ENCODE measurements around the gene MYO5C. TPM values are rescaled to one million over a fixed set of nuclear protein-coding genes. Genes with fewer than 3 reads are reported as not detected.
A peak's percentile ranks its signal among the peaks of the same experiment; 100 is the strongest.

MYO5C gene
- total RNA-seq, 1 donor from 2014 or later, result 23.0 TPM

- no peak for TF ChIP-seq CTCF (IDR thresholded peaks at IDR 0.05; ENCODE audit: unreplicated experiment)
- Mint-ChIP-seq H3K9me3 (no peaks in the 10 kb centered on the region), H3K27ac (no peak overlapping the region), H3K27me3 (ENCODE audit: low read depth) (no peaks in the 10 kb centered on the region), H3K4me3 (no peak overlapping the region), H3K4me1 (peaks cover 9% of the 10 kb centered on the region), H3K36me3 (peaks cover 4% of the 10 kb centered on the region)
- no peak for DNase-seq (ENCODE audit: low spot score in 2 of 2, unreplicated experiment in 2 of 2)
Observed at GRCh38 chr15:52234596-52235541, 60.7 kb downstream of the MYO5C start.

GRCh38 chr15:52233405-52233804, 62.2 kb downstream of the MYO5C start:
- Mint-ChIP-seq H3K4me1 (peaks cover 9% of the 10 kb centered on the region), H3K36me3 (peaks cover 4% of the 10 kb centered on the region), H3K4me3 (no peak overlapping the region), H3K27me3 (ENCODE audit: low read depth) (no peaks in the 10 kb centered on the region), H3K27ac (peak overlapping the region; percentile 66), H3K9me3 (no peaks in the 10 kb centered on the region)
- no peak for TF ChIP-seq CTCF (IDR thresholded peaks at IDR 0.05; ENCODE audit: unreplicated experiment)
- DNase-seq (ENCODE audit: low spot score in 2 of 2, unreplicated experiment in 2 of 2), result no peak

- no peak for DNase-seq (ENCODE audit: low spot score in 2 of 2, unreplicated experiment in 2 of 2)
- Mint-ChIP-seq H3K36me3 (peaks cover 3% of the 10 kb centered on the region), H3K27me3 (ENCODE audit: low read depth) (no peaks in the 10 kb centered on the region), H3K9me3 (no peaks in the 10 kb centered on the region), H3K27ac (peak overlapping the region; percentile 81), H3K4me1 (peaks cover 9% of the 10 kb centered on the region), H3K4me3 (no peak overlapping the region)
- no peak for TF ChIP-seq CTCF (IDR thresholded peaks at IDR 0.05; ENCODE audit: unreplicated experiment)
Observed at GRCh38 chr15:52232327-52232726, 63.3 kb downstream of the MYO5C start.

- no peak for TF ChIP-seq CTCF (IDR thresholded peaks at IDR 0.05; ENCODE audit: unreplicated experiment)
- no peak overlapping the region for H3K27ac Mint-ChIP-seq
- no peak for DNase-seq (ENCODE audit: low spot score in 2 of 2, unreplicated experiment in 2 of 2)
- H3K36me3 Mint-ChIP-seq, result no peaks in the 10 kb centered on the region
- no peak overlapping the region for H3K4me3 Mint-ChIP-seq
- peaks cover 9% of the 10 kb centered on the region for H3K4me1 Mint-ChIP-seq
- H3K27me3 Mint-ChIP-seq (ENCODE audit: low read depth), result no peaks in the 10 kb centered on the region
- no peaks in the 10 kb centered on the region for H3K9me3 Mint-ChIP-seq
Observed at GRCh38 chr15:52230073-52230472, 65.5 kb downstream of the MYO5C start.

GRCh38 chr15:52228921-52229320, 66.7 kb downstream of the MYO5C start:
- no peak overlapping the region for H3K27ac Mint-ChIP-seq
- H3K36me3 Mint-ChIP-seq, result no peaks in the 10 kb centered on the region
- H3K4me1 Mint-ChIP-seq, result peaks cover 9% of the 10 kb centered on the region
- DNase-seq (ENCODE audit: low spot score in 2 of 2, unreplicated experiment in 2 of 2), result peak in 1 of 2 experiments; percentile 45
- no peaks in the 10 kb centered on the region for H3K27me3 Mint-ChIP-seq (ENCODE audit: low read depth)
- no peak overlapping the region for H3K4me3 Mint-ChIP-seq
- no peak for TF ChIP-seq CTCF (IDR thresholded peaks at IDR 0.05; ENCODE audit: unreplicated experiment)
- H3K9me3 Mint-ChIP-seq, result no peaks in the 10 kb centered on the region
